Ishikawa (cell line): ENCODE measurements around the gene SERPINA1.

ENCODE experiments used
- CEBPB ChIP-seq: IDR thresholded peaks from 2 replicates; pipeline ENCODE4 v1.6.1; 2012
- CREB1 ChIP-seq: IDR thresholded peaks from 2 replicates; pipeline ENCODE4 v1.6.1; 2012; ENCODE audit warnings: low read depth
- EGR1 ChIP-seq: IDR thresholded peaks from 2 replicates; pipeline ENCODE4 v1.6.1; 2012
- EP300 ChIP-seq: IDR thresholded peaks from 2 replicates; pipeline ENCODE4 v1.6.1; 2012; ENCODE audit warnings: borderline replicate concordance
- FOXM1 ChIP-seq: IDR thresholded peaks from 2 replicates; pipeline ENCODE4 v1.6.1; 2012; ENCODE audit warnings: low read depth, borderline replicate concordance
- MAX ChIP-seq: IDR thresholded peaks from 2 replicates; pipeline ENCODE4 v1.6.1; 2012
- NFIC ChIP-seq: IDR thresholded peaks from 2 replicates; pipeline ENCODE4 v1.6.1; 2012
- RAD21 ChIP-seq: IDR thresholded peaks from 2 replicates; pipeline ENCODE4 v1.6.1; 2012; ENCODE audit warnings: low read depth
- REST ChIP-seq: IDR thresholded peaks from 2 replicates; pipeline ENCODE4 v1.6.1; 2012; ENCODE audit warnings: low read depth, mild to moderate bottlenecking
- TAF1 ChIP-seq: IDR thresholded peaks from 2 replicates; pipeline ENCODE4 v1.6.1; 2012; ENCODE audit warnings: low read depth, mild to moderate bottlenecking
- TCF12 ChIP-seq: IDR thresholded peaks from 2 replicates; pipeline ENCODE4 v1.6.1; 2012; ENCODE audit warnings: low read depth
- TEAD4 ChIP-seq: IDR thresholded peaks from 2 replicates; pipeline ENCODE4 v1.6.1; 2012
- USF1 ChIP-seq: IDR thresholded peaks from 2 replicates; pipeline ENCODE4 v1.6.1; 2012
- YY1 ChIP-seq: IDR thresholded peaks from 2 replicates; pipeline ENCODE4 v1.6.1; 2012; ENCODE audit warnings: low read depth
- ZBTB7A ChIP-seq: IDR thresholded peaks from 2 replicates; pipeline ENCODE4 v1.6.1; 2012; ENCODE audit warnings: low read depth

SERPINA1 gene

GRCh38 chr14:94381149-94382030 lies 7.0 kb downstream of the SERPINA1 start:
- TF ChIP-seq EGR1 (no peak), CEBPB (no peak), REST (no peak), CREB1 (no peak), ZBTB7A (no peak)

- TF ChIP-seq CEBPB: no peak
- TF ChIP-seq EP300: no peak
- no peak for TF ChIP-seq USF1
- no peak for TF ChIP-seq TAF1
- TF ChIP-seq REST: no peak
- no peak for TF ChIP-seq MAX
- TF ChIP-seq RAD21: no peak
- no peak for TF ChIP-seq EGR1
- no peak for TF ChIP-seq CREB1
- no peak for TF ChIP-seq FOXM1
- TF ChIP-seq TEAD4: no peak
- no peak for TF ChIP-seq NFIC
Observed at GRCh38 chr14:94380225-94381148, 7.9 kb downstream of the SERPINA1 start.

- TF ChIP-seq FOXM1 (no peak), EP300 (no peak), TCF12 (no peak), ZBTB7A (no peak), MAX (no peak), CREB1 (no peak), TEAD4 (no peak), REST (no peak), USF1 (no peak), NFIC (no peak), CEBPB (no peak), YY1 (no peak), TAF1 (no peak), RAD21 (no peak), EGR1 (no peak)
Observed at GRCh38 chr14:94379291-94380224, 8.8 kb downstream of the SERPINA1 start.
